Measurements from ENCODE around the gene PRIMPOL.

Gene PRIMPOL

GRCh38 chr4:184668511-184669114 lies 19.1 kb downstream of the PRIMPOL start:
- DNase-seq = peak in 2 of 5 experiments; percentile 37 to 92

GRCh38 chr4:184669251-184669650 lies 19.7 kb downstream of the PRIMPOL start:
- no peak for DNase-seq

GRCh38 chr4:184671101-184671500 lies 21.6 kb downstream of the PRIMPOL start:
- no peak for DNase-seq

- no peak for DNase-seq
Measured at GRCh38 chr4:184672741-184673140, 23.2 kb downstream of the PRIMPOL start.

DNA sequence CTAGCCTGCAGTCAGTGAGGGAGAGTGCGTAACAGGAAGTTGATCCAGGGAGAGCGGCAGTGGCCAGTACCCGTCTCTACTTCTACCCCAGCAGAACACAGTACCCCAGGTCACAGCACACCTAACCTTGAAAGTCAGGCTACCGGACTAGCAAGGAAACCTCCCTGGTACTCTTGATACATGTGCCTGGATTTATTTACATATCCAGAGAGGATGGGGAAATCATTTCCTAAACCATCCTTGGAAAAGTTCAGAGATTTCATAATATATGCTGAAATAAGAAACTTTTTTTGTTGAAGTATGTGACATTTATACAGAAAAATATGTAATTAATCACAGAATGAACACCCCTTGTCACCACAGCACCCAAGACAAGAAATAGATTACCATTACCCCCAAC lies 24.5 kb downstream of the PRIMPOL start:
- DNase-seq = no peak

- DNase-seq = no peak
Measured at GRCh38 chr4:184675018-184675417, 25.5 kb downstream of the PRIMPOL start.

DNA sequence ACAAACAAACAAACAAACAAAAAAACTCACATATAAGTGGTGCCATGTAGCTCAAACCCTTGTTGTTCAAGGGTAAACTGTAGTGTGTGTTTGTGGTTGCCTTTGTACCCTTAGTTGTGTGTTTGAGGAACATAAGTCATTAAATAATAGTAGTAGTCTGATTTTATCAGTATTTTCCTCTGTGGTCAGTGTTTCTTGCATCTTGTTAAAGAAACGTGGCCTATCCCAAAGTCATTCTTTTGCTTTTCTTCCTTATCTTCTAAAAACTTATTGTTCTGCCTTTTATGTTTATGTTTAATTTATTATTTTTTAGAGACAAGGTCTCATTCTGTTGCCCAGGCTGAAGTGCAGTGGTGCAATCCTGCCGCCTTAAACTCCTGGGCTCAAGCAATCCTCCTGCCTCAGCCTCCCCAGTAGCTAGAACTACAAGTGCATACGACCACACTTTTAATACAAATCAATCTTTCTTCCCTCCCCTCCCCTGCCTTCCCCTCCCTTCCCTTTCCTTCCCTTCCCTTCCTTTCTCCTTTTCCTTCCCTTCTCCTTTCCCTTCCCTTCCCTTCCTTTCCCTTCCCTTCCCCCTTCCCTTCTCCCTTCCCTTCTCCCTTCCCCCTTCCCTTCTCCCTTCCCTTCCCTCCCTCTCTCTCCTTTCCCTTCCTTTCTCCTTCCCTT lies 26.4 kb downstream of the PRIMPOL start:
- DNase-seq = peak in 1 of 5 experiments; percentile 16

GRCh38 chr4:184680698-184681097 lies 31.2 kb downstream of the PRIMPOL start:
- DNase-seq = no peak

- no peak for DNase-seq
Measured at GRCh38 chr4:184681916-184682315, 32.4 kb downstream of the PRIMPOL start.

GRCh38 chr4:184684491-184685189 lies 35.1 kb downstream of the PRIMPOL start:
- DNase-seq = peak in 1 of 5 experiments; percentile 35

GRCh38 chr4:184688005-184688404 lies 38.5 kb downstream of the PRIMPOL start:
- DNase-seq = no peak

DNA sequence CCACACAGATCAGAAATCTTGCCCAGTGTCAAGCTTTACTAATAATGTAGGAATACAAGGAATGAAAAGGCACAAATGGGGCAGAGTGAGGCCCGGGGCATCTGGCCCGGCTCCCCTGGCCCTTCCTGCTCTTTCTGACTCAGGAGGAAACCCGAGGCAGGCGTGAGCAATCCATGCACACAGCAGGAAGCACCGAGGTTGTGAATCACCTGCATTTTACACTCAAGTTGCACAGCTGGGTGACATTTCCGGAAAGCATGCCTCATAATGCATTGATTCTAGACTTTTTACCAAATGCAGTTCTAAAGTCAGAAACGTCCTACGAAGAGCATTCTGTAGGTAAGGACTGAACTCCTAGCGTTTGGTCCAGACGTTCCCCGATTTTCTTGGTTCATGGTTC lies 38.9 kb downstream of the PRIMPOL start:
- DNase-seq = no peak

- no peak for DNase-seq
Measured at GRCh38 chr4:184689681-184690080, 40.1 kb downstream of the PRIMPOL start.

DNA sequence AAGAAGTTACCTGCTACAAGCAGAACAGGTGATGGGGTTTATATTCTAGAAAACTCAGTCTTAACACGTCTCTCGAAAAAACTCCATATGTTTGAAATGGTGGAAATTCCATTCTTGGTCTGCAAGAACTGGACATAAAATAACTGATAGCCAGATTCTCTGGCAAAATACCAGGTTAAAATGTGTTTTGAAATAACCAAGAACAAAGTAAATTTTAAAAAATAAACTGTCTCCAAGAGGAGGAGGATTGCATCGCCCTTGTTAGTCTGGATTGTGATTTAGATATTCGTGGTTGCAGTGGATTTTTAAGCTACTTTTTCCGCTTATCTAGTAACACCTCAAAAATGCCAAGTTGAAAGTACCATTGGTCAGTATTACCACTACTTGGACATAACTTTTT lies 43.5 kb downstream of the PRIMPOL start:
- DNase-seq = no peak

DNA sequence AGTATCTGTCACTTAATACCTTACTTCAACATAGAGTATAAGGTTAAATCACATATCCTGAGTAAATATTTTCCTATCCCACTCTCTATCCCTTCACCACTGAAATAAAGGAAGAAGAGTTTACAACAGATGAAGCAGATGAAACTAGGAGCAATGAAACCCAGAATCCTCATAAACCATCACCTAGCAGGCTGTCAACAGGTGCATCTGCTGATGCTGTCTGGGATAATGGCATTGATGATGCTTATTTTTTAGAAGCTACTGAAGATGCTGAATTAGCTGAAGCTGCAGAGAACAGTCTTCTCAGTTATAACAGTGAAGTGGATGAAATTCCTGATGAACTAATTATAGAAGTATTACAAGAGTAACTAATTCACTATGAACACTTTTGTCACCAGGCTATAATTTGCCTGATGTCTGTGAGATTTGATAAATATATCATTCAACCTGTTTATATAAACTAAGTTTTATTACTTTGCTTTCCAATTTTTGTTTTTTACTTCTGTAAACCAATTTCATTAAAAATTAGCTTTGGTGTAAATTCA lies 44.9 kb downstream of the PRIMPOL start:
- DNase-seq = no peak

DNA sequence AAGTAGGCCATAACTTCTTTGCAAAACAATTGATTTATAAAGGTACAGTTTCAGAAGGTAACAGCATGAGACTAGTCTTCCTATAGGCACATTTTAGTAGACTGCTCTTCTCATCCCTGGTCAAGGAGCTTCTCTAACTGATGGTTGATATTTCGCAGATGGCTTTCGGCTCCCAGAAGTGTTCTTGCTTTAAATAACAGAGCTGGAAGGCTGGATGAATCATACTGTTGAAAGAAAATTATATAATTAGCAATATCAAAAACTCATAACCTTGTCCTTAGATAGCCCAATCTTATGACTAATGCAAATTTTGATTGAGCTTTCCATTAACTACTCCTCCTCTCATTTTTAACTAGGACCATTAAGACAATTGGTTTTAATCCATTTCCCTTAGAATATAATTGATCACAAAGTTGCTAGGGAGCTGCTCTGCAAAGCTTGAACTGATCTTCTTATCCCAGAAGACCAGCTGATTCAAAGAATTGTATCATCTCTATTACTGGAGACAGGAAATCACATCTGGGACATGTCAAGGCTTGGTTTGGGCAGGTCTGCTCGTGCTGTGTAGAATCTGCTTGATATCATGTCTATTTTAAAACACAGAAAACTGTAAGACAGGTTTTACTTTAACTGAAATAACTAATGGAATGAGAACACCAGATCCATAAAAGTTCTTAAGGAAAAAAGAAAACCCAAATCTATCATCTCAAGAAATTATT lies 45.8 kb downstream of the PRIMPOL start:
- no peak for DNase-seq

GRCh38 chr4:184697956-184698355 lies 48.4 kb downstream of the PRIMPOL start:
- DNase-seq = no peak

DNA sequence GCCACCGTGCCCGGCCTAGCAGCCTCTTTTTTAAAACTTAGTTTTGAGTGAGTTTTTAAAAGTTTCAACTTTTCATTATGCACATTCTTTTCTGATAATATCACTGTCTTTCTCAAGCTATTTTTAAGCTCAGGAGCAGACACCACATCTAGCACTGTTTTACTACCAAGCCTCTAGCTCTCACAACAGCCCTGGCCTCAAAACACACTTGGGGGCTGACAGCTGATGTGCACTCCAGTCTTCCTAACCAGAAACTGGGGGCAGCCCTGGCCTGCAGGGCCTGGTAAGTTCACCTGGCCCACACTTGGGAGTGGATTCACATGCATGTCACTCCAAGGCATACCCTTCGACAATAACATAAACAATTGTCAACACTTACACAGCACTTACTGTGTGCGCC lies 50.4 kb downstream of the PRIMPOL start:
- DNase-seq = no peak

DNA sequence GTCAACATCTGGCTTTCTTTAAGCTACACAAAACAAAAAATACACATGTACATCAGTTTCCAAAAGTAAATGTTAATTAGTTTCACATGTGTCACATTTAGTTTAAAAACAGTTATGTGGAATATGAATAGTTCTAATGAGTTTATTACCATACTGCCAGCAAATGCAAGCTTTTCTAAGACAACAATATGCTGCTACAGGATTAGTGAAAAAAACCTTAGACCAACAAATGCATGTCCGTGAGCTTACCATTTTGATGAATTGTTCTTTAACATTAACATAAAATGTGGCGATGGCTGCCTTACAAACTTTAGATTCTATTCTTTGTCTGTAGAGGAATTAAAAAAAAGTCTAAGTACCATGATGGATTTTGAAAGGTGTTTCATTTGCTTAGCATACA lies 52.6 kb downstream of the PRIMPOL start:
- no peak for DNase-seq

- peak in 1 of 5 experiments; percentile 77 for DNase-seq
Measured at GRCh38 chr4:184705692-184706091, 56.2 kb downstream of the PRIMPOL start.

GRCh38 chr4:184706453-184706852 lies 56.9 kb downstream of the PRIMPOL start:
- peak in 1 of 5 experiments; percentile 27 for DNase-seq

GRCh38 chr4:184712322-184712721 lies 62.8 kb downstream of the PRIMPOL start:
- DNase-seq = no peak

GRCh38 chr4:184713887-184714286 lies 64.3 kb downstream of the PRIMPOL start:
- DNase-seq = no peak

All from T-helper 2 cell (primary cell).